HG03039 (cell line): ENCODE results near the gene CD1E.
"Not testable (repeated sequence)": the region's sequence is repeated elsewhere in the genome, so short reads cannot be mapped to it uniquely, and the experiment has no call there.

Source experiments
- ATAC-seq: cut with Tn5 transposase; IDR thresholded peaks from one replicate; pipeline ENCODE4 v1.9.1; 2021; ENCODE audit warnings: mild to moderate bottlenecking, moderate library complexity; ENCODE audit not compliant: unreplicated experiment

CD1E gene

DNA sequence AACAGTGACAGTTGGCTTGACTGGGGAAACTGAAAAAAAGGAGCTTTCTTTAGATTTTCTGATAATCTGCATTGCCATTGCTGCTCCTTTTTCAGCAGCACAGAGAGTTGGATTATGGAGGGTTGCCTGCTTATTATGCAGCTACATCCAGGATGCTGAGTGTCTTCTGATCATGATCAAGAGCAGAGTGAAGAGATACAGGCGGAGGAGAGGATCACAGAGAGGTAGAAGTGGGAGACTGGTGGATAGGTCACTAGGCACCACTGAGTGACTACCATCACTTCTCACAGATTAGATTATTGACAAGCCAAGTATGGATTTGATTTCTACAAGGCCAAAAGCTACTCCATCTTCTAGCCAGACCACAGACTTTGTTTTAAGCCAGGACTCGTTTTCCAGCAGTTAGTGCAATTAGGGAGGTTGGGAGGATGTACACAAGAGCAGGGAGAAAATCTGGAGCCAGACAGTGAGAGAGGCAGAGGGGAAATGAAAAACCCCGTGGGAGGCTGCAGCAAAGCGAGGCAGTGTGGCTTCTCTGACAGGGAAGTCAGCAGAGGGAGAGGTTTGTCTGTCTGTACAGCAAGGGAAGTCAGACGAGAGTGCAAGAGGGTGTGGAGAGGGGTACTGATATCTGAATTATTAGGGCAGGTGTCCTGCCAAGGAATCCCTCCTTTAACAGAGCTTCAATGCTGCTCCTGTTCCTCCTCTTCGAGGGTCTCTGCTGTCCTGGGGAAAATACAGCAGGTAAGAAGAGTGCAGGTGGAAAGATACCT, at the start of gene CD1E:
Gene CD1E (plus strand): TSS at position 592 of the 773 bp plus-strand sequence. CDS start 95 bp downstream, at position 687.
- no peak for ATAC-seq

DNA sequence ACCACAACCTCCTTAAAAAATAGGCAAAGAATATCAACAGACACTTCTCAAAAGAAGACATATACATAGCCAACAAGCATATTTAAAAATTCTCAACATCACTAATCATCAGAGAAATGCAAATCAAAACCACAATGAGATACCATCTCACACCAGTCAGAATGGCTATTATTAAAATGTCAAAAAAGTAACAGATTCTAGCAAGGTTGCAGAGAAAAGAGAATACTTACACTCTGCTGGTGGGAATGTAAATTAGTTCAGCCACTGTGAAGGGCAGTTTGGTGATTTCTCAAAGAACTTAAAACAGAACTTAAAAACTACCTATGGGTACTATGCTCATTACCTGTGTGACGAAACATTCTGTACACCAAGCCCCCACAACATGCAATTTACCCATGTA, 43.1 kb upstream of the CD1E start:
- no peak for ATAC-seq

DNA sequence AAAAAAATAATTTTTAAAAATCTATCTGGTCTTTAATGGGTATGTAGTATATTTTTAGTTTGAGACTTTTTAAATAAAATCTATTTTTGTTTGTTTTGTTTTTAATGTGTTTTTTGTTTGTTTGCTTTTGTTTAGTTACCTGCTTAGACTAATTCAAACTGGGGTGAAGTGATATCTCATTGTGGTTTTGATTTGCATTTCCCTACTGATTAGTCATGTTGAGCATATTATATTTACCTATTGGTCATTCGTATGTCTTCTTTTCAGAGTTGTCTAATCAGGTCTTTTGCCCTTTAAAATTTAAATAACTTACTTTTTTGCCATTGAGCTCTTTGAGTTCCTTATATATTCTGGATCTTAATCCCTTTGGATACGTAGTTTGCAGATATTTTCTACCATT, 42.6 kb upstream of the CD1E start:
- no peak for ATAC-seq

DNA sequence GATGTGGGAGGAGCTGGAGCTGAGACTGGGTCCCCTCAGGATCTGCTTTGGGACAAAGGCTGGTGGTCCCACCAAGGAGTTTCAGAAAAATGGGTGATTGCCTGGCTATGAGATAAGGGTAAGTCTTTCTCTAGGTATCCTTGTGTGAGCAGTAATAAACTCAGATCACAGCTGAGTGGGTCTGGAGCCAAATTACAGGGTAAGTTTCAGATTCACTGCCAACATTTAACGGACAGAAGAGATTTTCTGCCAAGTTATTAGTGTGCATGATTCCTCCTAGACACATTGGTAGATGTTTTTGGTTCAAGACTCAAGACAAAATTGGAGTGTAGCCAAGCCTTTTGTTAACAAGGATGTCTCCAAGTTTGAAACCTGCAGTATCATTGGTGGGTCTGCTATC, 29.8 kb upstream of the CD1E start:
- no peak for ATAC-seq

DNA sequence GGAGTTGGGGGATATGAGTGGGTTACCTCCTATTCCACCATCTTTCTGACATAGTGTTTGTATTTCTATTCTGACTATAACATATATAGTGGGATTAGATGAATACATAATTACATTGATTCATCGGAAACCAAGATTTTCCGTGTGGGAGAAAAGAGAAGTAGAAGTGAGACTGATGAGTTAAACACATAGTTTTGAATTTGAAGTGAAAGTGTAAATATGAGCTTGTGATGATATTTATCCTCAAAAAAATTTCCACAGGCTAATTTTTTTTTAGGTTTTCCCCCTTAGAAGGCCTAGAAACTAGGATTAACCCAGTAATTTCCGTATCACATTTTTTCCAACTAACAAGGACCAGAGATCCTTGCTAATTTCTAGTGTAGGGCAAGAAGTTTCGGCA, 29.3 kb upstream of the CD1E start:
- ATAC-seq: no peak

DNA sequence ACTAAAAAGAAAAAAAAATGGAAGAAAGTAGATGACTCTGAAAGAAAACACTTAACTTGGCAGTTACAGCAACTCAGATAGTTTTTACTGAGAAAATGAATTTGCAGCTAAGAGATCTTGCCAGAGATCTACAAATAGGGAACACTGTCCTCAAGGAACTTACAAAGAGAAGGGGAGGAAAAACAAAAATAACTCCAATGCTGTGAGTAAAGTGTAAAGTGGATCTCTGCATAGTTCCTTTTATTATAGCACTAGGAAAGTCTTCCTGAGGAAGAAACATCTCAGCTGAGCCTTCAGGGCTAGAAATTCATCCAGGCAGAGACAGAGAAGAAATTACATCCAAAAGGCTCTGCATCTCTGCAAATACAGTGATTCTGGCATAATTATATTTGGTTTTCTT, 26.2 kb upstream of the CD1E start:
- ATAC-seq: no peak

DNA sequence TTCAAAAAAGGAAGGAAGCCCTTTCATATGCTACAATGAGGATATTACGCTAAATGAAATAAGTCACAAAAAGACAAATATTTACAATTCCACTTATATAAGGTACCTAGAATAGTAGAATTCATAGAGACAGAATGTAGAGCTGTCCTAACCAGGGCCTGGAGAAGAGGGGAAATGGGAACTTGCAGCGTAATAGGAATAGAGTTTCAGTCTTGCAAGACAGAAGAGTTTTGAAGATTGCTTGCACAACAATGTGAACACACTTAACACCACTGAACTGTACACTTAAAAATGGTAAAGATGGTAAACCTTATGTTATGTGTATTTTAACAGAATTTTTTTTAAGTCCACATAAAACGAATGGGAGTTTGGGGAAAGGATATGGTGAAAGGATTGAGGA, 25.3 kb upstream of the CD1E start:
- no peak for ATAC-seq

DNA sequence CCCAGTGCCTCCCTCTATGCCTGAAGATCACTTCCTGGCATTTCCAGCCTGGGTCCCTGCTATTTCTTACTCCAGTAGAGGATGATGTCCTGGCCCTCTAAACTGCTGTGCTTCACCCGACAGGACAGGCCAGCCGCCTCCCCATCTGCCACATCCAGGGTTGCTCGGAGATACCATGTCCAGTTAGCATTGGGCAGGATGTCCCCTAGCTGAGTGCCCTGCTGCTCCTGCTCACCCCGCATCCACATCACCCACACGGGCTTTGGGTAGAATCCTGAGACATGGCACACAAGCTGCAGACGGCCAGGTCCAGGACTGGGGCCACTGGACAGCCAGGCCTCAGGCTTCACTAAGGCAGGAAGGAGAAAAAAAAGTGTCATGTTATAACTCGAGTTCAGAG, 24.4 kb upstream of the CD1E start:
- no peak for ATAC-seq

DNA sequence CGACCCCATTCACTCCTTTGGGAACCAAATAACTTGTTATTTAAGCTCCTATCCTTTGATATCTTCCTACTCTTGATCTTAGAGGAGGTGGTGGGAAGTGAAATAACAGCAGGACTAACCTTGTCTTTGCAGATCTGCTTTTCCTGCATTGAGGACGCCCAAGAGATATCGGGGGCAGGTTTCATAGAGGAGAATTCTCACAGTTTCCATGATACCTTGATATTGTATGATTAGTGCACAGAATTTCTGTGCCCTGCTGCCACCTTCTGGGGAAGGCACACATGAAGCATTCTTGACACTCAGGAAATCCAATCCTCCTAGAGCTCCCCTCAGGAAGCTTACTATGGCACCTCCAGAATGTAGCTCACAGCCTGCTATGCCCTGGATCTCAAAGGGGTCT, 24.0 kb upstream of the CD1E start:
- ATAC-seq: no peak

DNA sequence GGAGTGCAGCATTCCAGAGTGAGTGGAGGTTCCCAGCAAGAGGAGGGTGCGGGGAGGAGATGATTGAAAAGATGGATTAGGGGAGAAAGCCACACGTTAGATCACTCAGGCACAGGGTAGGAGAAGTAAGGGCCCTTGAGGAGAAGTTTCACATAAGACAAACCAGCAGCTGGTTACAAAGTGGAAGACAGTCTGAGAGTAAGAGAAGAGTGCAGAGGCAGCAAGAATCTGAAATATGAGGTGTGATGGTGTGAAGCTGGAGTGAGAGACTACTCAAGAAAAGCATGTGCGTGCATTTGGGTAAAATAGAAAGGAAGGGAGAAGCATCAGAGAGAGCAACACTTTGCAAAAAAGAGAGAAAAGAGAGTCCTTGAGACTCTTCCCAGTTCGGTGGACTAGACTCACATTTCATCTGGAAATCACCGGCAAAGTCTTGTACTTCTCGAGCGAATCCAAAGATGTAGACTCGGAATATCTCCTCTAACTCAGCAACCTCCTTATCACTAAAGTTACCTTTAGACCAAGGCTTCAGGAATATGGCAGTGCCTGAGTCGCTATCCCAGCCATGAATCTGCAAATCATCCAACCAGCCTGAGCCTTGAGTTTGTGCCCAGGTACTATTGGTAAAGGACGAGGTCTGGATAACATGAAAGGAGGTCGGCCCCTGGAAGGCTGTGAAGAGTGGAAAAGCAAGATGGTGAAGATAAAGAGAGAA, 23.1 kb upstream of the CD1E start:
- ATAC-seq: no peak

DNA sequence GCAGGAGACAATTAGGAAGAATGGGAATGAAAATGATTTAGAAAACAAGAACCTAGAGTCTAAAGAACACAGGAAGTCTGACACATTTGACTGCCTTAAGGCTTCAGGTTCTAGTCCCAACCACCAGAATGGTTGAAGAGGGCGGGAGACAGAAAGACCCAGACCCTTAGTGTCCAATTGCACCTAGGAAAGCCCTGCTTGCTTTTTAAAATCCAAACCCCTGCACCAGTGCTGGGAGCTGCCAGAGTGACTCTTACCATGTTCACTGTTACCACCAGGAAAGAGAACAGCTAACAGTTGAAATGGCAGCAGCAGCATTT, 22.6 kb upstream of the CD1E start:
- no peak for ATAC-seq

DNA sequence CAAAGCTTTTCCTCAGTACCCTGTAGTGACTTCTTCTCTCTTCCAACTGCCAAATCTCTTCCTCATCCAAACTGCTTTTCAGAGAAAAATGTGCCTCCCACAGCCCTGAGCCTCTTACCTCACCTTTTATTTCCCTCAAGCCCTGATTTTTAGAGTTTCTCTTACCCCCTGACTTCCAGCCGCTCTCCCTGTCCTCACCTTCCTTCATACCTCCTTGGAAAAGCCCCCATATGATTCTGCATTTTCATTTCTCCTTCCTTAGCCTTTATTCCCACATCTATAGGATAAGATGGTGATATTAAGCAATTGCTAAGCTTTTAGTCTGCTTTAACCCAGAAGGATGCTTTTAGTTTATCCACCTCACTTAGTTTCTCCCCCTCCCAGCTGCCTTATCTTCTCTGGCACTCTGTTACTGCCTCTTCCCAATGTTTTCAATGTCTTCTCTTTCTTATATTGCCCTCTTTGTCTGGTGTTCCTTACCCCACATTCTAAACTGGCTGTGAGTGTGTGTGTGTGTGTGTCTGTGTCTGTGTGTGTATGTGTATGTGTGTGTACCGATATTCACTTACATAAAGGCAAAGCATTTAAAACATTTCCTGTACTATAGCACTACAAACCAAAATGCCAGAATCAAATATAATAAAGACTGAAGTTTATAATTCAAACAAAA, 22.1 kb upstream of the CD1E start, which contains the start of gene CD1B:
Gene CD1B (minus strand): TSS at position 51 of the 670 bp plus-strand sequence. CDS start 108 bp downstream, outside the sequence.
- ATAC-seq: no peak

DNA sequence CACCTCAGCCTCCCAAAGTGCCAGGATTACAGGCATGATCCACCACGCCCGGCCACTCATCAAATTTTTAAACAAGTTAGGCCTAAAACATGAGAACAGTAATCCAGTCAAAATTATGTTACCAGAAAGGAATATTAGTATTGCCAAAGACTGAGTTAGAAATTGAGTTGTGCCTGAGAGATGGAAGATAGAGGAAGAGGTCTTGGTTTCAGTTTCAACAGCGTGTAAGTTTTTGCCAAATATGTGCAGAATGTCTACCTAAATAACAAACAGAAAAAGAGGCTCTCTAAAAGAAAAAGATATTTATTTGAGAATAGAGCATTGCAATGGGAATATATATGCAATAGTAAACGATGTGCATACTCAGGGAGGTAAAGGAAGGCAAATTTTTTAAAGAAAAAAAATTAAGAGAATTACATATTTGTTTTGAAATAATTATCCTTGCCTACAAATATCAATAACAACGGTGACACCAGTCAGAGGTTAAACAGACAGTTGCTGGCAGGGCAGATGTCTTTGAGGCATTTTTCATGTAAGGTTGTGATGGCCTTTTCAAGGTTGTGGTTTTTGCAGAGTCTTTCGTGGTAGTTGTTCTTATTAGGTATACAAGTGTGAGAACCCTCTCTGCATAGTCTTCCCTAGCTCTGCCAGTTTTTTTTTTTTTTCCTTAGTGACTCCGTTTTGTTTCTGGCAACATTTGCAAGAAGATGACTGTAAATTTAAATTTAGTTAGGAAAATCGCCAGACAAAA, 20.1 kb upstream of the CD1E start:
- ATAC-seq: no peak

DNA sequence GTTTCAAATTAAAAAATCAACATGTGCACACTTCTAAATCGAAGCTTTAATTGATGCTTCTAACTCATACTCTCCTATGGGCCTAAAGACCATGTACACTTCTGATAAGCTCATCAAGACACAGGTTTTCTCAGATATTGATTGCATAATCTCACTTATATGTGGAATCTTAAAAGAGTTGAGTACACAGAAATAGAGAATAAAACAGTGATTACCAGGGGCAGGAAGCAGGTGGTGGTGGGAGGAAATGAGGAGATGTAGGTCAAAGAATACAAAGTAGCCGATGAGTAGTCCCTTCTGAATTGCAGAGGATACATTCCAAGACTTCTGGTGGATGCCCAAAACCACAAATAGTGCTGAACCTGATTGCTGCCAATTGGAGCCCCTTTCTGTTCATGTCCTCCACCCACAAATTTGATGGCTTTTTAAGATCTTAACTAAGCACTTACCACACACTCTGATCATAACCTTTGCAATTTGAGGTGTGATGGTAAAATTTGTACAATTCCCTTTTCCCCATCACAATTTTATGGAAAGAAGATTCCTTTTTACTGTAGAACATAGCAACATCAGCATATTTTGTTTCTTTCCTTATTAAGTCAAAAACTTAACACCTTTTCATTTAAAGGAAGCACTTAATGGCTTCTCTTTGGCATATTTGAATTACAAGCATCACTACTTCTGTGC, 19.0 kb upstream of the CD1E start:
- ATAC-seq: no peak

DNA sequence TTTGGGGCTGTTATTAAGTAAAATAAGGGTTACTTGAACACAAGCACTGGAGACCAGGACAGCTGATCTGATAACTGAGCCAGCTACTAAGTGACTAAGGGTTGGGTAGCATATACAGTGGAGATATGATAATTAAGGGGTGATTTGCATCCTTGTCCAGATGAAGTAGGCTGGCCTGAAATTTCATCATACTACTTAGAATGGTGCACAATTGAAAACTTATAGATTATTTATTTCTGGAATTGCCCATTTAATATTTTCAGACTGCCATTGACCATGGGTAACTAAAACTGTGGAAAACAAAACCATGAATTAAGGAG, 18.5 kb upstream of the CD1E start:
- no peak for ATAC-seq

DNA sequence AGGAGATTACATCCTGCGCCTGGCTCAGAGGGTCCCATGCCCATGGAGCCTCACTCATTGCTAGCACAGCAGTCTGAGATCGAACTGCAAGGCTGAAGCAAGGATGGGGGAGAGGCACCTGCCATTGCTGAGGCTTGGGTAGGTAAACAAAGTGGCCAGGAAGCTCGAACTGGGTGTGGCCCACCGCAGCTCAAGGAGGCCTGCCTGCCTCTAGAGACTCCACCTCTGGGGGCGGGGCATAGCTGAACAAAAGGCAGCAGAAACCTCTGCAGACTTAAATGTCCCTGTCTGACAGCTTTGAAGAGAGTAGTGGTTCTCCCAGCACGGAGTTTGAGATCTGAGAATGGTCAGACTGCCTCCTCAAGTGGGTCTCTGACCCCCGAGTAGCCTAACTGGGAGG, 17.3 kb upstream of the CD1E start:
- ATAC-seq: not testable (repeated sequence)

DNA sequence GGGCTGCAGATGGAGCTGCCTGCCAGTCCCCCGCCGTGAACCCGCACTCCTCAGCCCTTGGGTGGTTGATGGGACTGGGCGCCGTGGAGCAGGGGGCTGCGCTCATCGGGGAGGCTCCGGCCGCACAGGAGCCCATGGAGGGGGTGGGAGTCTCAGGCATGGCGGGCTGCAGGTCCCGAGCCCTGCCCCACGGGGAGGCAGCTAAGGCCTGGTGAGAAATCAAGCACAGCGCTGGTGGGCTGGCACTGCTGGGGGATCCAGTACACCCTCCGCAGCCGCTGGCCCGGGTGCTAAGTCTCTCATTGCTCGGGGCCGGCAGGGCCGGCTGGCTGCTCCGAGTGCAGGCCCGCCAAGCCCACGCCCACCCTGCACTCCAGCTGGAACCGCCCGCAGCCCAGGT, 4.7 kb upstream of the CD1E start:
- not testable (repeated sequence) for ATAC-seq

DNA sequence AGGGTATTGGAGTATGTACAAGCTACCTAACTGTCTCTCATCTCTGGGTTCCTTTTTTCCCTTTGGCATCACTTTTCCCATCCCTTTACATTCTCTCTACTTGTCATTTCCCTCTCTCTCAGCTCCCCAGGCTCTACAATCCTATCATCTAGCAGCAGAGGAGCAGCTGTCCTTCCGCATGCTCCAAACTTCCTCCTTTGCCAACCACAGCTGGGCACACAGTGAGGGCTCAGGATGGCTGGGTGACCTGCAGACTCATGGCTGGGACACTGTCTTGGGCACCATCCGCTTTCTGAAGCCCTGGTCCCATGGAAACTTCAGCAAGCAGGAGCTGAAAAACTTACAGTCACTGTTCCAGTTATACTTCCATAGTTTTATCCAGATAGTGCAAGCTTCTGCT, 561 bp downstream of the CD1E start:
- no peak for ATAC-seq

DNA sequence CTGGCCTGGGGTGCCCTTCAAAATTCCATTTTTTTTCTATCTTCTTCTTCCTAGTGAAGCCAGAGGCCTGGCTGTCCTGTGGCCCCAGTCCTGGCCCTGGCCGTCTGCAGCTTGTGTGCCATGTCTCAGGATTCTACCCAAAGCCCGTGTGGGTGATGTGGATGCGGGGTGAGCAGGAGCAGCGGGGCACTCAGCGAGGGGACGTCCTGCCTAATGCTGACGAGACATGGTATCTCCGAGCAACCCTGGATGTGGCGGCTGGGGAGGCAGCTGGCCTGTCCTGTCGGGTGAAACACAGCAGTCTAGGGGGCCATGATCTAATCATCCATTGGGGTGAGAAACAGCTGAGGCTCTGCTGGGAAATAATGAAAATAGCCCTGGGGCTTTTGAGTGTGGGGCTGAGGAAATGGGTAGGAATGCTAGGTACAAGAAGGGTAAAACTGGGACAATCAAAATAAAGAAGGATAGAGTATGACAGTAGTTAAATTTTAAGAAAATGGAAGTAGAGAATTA, 2.1 kb downstream of the CD1E start:
- ATAC-seq: no peak

DNA sequence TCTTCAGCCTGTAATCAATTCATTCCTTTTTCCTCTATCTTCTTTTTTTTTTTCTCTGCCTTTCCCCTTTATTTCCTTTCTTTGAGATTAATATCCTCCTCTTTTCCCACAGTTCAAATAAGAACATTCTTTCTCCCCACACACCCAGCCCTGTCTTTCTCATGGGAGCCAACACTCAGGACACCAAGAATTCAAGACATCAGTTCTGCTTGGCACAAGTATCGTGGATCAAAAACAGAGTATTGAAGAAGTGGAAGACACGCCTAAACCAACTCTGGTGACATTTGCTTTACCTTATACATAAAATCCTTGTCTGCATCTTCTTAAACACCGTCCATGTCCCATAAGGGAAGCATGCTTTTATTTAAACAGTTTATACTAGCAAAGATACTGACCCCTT, 2.9 kb downstream of the CD1E start:
- ATAC-seq: no peak

DNA sequence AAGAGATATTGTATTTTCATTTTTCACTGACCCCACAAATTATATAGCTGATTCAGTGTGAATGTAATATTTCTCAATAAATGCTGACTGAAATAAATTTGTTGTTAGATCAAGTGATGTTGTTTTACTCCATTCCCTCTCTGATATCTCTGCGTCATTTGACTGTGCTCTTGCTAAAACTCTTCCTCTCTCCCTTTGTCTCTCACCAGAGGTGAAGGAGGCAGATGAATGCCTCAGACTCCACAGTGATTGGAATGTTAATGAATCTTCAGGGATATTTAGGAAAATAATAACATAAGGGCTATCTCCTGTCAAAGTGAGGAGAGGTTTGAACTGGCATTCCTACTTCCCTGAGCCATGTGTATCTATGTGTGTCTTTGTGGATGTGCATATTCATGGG, 3.7 kb downstream of the CD1E start:
- ATAC-seq: no peak
